Chondrocyte (in vitro differentiated cells): ENCODE results near the gene MAPK4. TPM values are rescaled to one million over a fixed set of nuclear protein-coding genes. Genes with fewer than 3 reads are reported as not detected.
"Not testable (repeated sequence)": the region's sequence is repeated elsewhere in the genome, so short reads cannot be mapped to it uniquely, and the experiment has no call there.

ENCODE experiments used
- DNase-seq: peaks from one replicate; pipeline ENCODE4 v3.0.0; 2021; ENCODE audit warnings: mixed read lengths, low spot score
- H3K27ac Mint-ChIP-seq: one replicate; pipeline ENCODE4 v1.8.0; 2021; ENCODE audit warnings: mild to moderate bottlenecking, moderate library complexity, mixed read lengths; ENCODE audit not compliant: unreplicated experiment
- H3K27me3 Mint-ChIP-seq: 2 replicates; pipeline ENCODE4 v1.8.0; 2021; ENCODE audit warnings: low read depth, mixed read lengths
- H3K36me3 Mint-ChIP-seq: 2 replicates; pipeline ENCODE4 v1.8.0; 2021; ENCODE audit warnings: low read depth, mixed read lengths
- H3K4me1 Mint-ChIP-seq: 2 replicates; pipeline ENCODE4 v1.8.0; 2021; ENCODE audit warnings: low read depth, mild to moderate bottlenecking, mixed read lengths
- H3K4me3 Mint-ChIP-seq: one replicate; pipeline ENCODE4 v1.8.0; 2021; ENCODE audit warnings: mild to moderate bottlenecking, moderate library complexity, mixed read lengths; ENCODE audit not compliant: unreplicated experiment
- H3K9me3 Mint-ChIP-seq: 2 replicates; pipeline ENCODE4 v1.8.0; 2021; ENCODE audit warnings: low read depth, mixed read lengths
- CTCF ChIP-seq: fragments of 200-600 bp; sonication (generic); IDR thresholded peaks from 2 replicates; pipeline ENCODE4 v1.5.0; 2021; ENCODE audit warnings: antibody characterized with exemption, mild to moderate bottlenecking, moderate library complexity
- total RNA-seq: library from RNA; stranded (reverse); gene quantifications from 3 replicates; pipeline ENCODE4 v1.2.1, GENCODE V29; 2021

Gene MAPK4
- total RNA-seq, 1 donor from 2014 or later = 0.30 TPM

DNA sequence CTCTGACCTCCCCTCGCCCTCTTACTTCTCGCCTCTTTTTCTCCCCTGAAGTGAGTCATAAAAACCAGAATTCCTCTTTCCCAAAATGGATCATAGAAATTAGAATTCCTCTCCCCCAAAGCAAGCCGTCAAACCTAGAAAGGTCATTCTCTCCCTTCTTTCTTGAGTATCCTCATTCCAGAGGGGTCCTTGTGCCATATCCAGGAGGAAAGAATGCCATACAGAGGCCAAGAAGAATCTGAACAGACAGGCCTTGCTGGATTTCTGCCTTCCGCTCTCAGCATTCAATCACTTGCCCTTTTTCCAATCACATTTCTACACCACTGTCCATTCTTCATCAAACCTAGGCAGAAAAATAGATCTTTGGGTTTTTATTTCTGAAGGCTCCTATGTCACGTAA, 31.1 kb upstream of the MAPK4 start:
- no peak overlapping the region for H3K4me3 Mint-ChIP-seq
- H3K36me3 Mint-ChIP-seq = peaks cover 5% of the 10 kb centered on the region
- peaks cover 16% of the 10 kb centered on the region for H3K27me3 Mint-ChIP-seq
- H3K4me1 Mint-ChIP-seq = no peaks in the 10 kb centered on the region
- DNase-seq = no peak
- H3K9me3 Mint-ChIP-seq = peaks cover 12% of the 10 kb centered on the region
- no peak overlapping the region for H3K27ac Mint-ChIP-seq
- TF ChIP-seq CTCF = no peak

DNA sequence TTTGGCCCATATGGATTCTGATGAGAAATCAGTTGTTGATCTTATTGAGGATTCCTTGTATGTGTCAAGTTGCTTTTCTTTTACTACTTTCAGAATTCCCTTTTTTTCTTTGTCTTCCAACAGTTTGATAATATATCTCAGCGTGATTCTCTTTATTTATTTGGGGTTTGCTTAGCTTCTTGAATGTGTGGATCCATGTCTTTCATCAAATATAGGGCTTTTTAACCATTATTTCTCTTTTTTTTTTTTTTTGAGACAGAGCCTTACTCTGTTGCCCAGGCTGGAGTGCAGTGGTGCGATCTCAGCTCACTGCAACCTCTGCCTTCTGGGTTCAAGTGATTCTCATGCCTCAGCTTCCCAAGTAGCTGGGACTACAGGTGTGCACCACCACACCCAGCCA, 26.1 kb upstream of the MAPK4 start:
- H3K9me3 Mint-ChIP-seq = peaks cover 19% of the 10 kb centered on the region
- H3K4me3 Mint-ChIP-seq, H3K36me3 Mint-ChIP-seq, H3K4me1 Mint-ChIP-seq, H3K27ac Mint-ChIP-seq, DNase-seq: not testable (repeated sequence)
- H3K27me3 Mint-ChIP-seq = peaks cover 15% of the 10 kb centered on the region

GRCh38 chr18:50544476-50544875, 15.4 kb upstream of the MAPK4 start:
- not testable (repeated sequence) for DNase-seq, H3K36me3 Mint-ChIP-seq, H3K9me3 Mint-ChIP-seq, H3K27ac Mint-ChIP-seq, H3K4me3 Mint-ChIP-seq, H3K4me1 Mint-ChIP-seq
- H3K27me3 Mint-ChIP-seq = peaks cover 24% of the 10 kb centered on the region

DNA sequence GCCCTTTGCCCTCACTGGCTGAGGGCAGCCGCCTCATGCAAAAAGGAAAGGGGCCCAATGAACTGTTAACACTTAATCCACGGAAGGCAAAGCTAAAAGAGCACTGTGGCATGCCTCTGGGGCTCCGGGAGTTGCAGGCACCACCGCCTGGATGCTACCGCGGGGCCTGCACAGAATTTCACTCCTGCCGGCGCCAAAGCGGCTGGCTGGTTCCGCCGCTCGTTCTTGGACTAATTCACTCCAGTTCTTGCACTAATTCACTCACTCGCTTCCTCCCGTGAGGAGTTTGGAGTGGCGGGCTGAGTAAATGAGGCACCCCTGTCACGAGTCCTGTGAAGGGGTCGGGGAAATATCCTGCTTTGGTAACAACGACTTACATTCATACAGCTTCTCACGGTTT, 14.0 kb upstream of the MAPK4 start:
- H3K4me3 Mint-ChIP-seq = no peak overlapping the region
- TF ChIP-seq CTCF = no peak
- peaks cover 28% of the 10 kb centered on the region for H3K27me3 Mint-ChIP-seq
- no peaks in the 10 kb centered on the region for H3K4me1 Mint-ChIP-seq
- no peaks in the 10 kb centered on the region for H3K36me3 Mint-ChIP-seq
- no peak overlapping the region for H3K27ac Mint-ChIP-seq
- peaks cover 3% of the 10 kb centered on the region for H3K9me3 Mint-ChIP-seq
- DNase-seq = no peak

GRCh38 chr18:50548160-50548559, 11.7 kb upstream of the MAPK4 start:
- H3K27ac Mint-ChIP-seq = no peak overlapping the region
- H3K9me3 Mint-ChIP-seq = peaks cover 3% of the 10 kb centered on the region
- no peak overlapping the region for H3K4me3 Mint-ChIP-seq
- no peaks in the 10 kb centered on the region for H3K4me1 Mint-ChIP-seq
- no peak for DNase-seq
- no peaks in the 10 kb centered on the region for H3K36me3 Mint-ChIP-seq
- no peak for TF ChIP-seq CTCF
- peaks cover 22% of the 10 kb centered on the region for H3K27me3 Mint-ChIP-seq

- H3K27me3 Mint-ChIP-seq = peaks cover 44% of the 10 kb centered on the region
- not testable (repeated sequence) for H3K36me3 Mint-ChIP-seq, DNase-seq, H3K4me1 Mint-ChIP-seq, H3K4me3 Mint-ChIP-seq, H3K27ac Mint-ChIP-seq
- peaks cover 20% of the 10 kb centered on the region for H3K9me3 Mint-ChIP-seq
Observed at GRCh38 chr18:50551651-50552050, 8.2 kb upstream of the MAPK4 start.

- no peak for DNase-seq
- H3K27ac Mint-ChIP-seq = no peak overlapping the region
- H3K36me3 Mint-ChIP-seq = peaks cover 9% of the 10 kb centered on the region
- no peak overlapping the region for H3K4me3 Mint-ChIP-seq
- peaks cover 17% of the 10 kb centered on the region for H3K9me3 Mint-ChIP-seq
- peaks cover 6% of the 10 kb centered on the region for H3K4me1 Mint-ChIP-seq
- H3K27me3 Mint-ChIP-seq = peaks cover 60% of the 10 kb centered on the region
- no peak for TF ChIP-seq CTCF
Observed at GRCh38 chr18:50558157-50558556, 1.7 kb upstream of the MAPK4 start.
